ENCODE data around the gene MTCH1. TPM values are rescaled to one million over a fixed set of nuclear protein-coding genes. Genes with fewer than 3 reads are reported as not detected.
A peak's percentile ranks its signal among the peaks of the same experiment; 100 is the strongest.

The MTCH1 gene
- polyA plus RNA-seq, 2 of the 4 experiments (the other 2 are of a cell fraction) = 65.4 to 112 TPM

DNA sequence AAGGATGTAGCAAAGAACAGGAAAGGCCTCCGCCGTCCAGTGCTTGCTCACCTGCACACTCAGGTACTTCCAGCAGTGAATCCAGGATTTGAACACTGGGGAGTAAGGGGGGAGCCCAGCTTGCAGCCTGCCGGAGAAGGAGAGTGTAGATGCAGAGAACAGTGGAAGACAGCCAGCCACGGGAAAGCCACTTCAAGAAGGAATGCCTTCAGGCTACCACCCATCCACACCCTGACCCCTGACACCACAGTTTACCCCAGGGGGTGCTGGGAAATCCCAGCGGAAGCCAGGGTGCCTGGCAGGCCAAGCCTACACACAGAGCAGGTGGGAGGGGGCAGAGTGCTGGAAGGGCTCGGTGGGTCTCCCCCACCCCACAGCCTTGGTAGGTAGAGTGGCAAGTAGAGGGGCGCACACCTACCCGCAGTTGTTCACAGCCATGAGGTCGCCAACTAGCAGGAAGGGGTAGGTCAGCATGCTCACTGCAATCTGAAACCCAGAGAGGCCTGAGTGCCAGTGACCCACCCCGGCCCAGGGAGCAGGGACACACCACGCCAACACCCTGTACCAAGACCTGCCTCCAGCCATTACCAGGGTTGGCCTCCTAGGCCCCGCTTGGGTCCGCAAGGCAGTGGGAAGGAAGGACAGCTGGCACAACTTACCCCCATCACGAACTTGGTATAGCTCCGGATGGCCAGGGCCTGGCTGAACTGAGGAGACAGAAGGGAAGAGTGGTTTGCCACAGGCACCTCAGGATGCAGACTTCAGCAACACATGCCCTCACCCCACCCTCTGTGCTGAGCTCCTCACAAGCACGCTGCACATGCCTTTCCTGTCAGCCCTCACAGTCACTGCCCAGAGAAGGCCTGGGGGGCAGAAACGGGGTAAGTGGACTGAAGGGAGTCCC lies 15.8 kb downstream of the MTCH1 start:
- peak overlapping the region in 1 of 2 experiments; percentile 53; a peak in 1 of 6 replicates for H3K27ac ChIP-seq
- TF ChIP-seq JUN (IDR thresholded peaks at IDR 0.05) (no peak), SREBF2 (IDR thresholded peaks at IDR 0.05) (no peak), NPAS2 (CRISPR knock-in tag; IDR thresholded peaks at IDR 0.05; ENCODE audit: borderline replicate concordance) (no peak), FOSL2 (IDR thresholded peaks at IDR 0.05) (no peak), FOSL2 (CRISPR knock-in tag; IDR thresholded peaks at IDR 0.05) (no peak), RAD21 (conservative IDR thresholded peaks at IDR 0.05 in 1 of 2, IDR thresholded peaks at IDR 0.05 in 1 of 2) (no peak), CTCF (IDR thresholded peaks at IDR 0.05) (no peak), NR3C1 (IDR thresholded peaks at IDR 0.05) (no peak), RCOR1 (IDR thresholded peaks at IDR 0.05; ENCODE audit: low read depth, low read length) (no peak), CHD2 (IDR thresholded peaks at IDR 0.05; ENCODE audit: low read length, partially characterized antibody) (no peak), MAZ (IDR thresholded peaks at IDR 0.05; ENCODE audit: borderline replicate concordance, low read depth, low read length) (no peak), HEYL (CRISPR knock-in tag; IDR thresholded peaks at IDR 0.05) (no peak), CBX8 (IDR thresholded peaks at IDR 0.05) (no peak), ZSCAN20 (CRISPR knock-in tag; IDR thresholded peaks at IDR 0.05) (no peak), GATA3 (IDR thresholded peaks at IDR 0.05; ENCODE audit: borderline replicate concordance) (no peak)
- ChIA-PET POLR2A (no interaction called here), CTCF (interaction anchor here (1.1 to 1.4 kb wide), 3 partner anchors 8 to 240 kb away, joined by 3 to 6 read pairs (median 4); partner anchors contain the start of gene C6orf89)
- FAIRE-seq (no peak), DNase-seq (ENCODE audit: low read depth in 1 of 2, low spot score in 1 of 2) (no peak), ATAC-seq (no peak)
- WGBS (ENCODE audit: missing lambda C conversion rate) = 79% methylated on average over 9 of the region's 17 CpGs
- no peaks in the 10 kb centered on the region for H3K4me1 ChIP-seq
- no peaks in the 10 kb centered on the region for H3K9me3 ChIP-seq
- H3K4me3 ChIP-seq = no peak overlapping the region
- no peak overlapping the region for H3K4me2 ChIP-seq

DNA sequence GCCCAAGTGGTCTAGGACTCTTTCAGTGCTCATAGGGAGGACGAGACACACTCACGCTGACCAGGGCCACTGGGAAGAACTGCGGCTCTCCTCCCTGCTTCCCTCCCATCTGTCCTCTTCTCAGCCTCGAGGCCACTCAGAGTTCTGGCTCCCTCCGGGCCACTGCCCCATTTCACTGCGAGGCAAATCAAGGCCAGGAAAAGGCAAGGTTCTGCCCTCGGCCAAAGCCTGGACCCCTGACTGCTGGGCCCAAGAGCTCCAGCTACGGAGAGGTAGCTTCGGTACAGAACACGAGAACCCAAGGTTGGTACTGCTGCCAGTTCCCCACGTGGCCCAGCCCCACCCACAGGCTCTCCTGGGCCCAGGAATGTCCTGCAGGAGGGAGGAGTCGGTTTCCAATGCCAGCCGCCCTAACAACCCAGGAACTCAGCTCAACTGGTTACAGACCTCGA lies 16.7 kb downstream of the MTCH1 start:
- Histone ChIP-seq H3K9me3 (no peaks in the 10 kb centered on the region), H3K27ac (no peak overlapping the region), H3K4me3 (no peak overlapping the region), H3K4me1 (no peaks in the 10 kb centered on the region), H3K4me2 (no peak overlapping the region)
- FAIRE-seq = no peak
- ATAC-seq = no peak
- ChIA-PET CTCF (interaction anchor here (1.1 to 1.2 kb wide), 2 partner anchors 9 to 241 kb away, joined by 3 to 4 read pairs; no protein-coding TSS in a partner anchor), POLR2A (no interaction called here)
- no peak for DNase-seq (ENCODE audit: low read depth in 1 of 2, low spot score in 1 of 2)
- TF ChIP-seq, protein P1, sequence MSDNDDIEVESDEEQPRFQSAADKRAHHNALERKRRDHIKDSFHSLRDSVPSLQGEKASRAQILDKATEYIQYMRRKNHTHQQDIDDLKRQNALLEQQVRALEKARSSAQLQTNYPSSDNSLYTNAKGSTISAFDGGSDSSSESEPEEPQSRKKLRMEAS (IDR thresholded peaks at IDR 0.05) = no peak
- TF ChIP-seq RNF2 (IDR thresholded peaks at IDR 0.05; ENCODE audit: borderline replicate concordance, low read depth) (no peak), ZNF302 (CRISPR knock-in tag; IDR thresholded peaks at IDR 0.05) (no peak), USF2 (IDR thresholded peaks at IDR 0.05) (no peak), RCOR1 (IDR thresholded peaks at IDR 0.05; ENCODE audit: low read depth, low read length) (no peak), CEBPB (IDR thresholded peaks at IDR 0.05) (no peak), TP53 (CRISPR knock-in tag; IDR thresholded peaks at IDR 0.05) (no peak), EHMT2 (IDR thresholded peaks at IDR 0.05; ENCODE audit: low read depth) (no peak)
- 87% methylated on average over 9 of the region's 14 CpGs for WGBS (ENCODE audit: missing lambda C conversion rate)

Measured in A549 (cell line).